ENCODE results near the gene GSG1. TPM values are rescaled to one million over a fixed set of nuclear protein-coding genes. Genes with fewer than 3 reads are reported as not detected.

GSG1 gene
- polyA plus RNA-seq, 5 donors: 0.49 to 1.0 (median 0.69) TPM

GRCh38 chr12:13120413-13120812, 16.9 kb upstream of the GSG1 start:
- no peak for DNase-seq

DNA sequence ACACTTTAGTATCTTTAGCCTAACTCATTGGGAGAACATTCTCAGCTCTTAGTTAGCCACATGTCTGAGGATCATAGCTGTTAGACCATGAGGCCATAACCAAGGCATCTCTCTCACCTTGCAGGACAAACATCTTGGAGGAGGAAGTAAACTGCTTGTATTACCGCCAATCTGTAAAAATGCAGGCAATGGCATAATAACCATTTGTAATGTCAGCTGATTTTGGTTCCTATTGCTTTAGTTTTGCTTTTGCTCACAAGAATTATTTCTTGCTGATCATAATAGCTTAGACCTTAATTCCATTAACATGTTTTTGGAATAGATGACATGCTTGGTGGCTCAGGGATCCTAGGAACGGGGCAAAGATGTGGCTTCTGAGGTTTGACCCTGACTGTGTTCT, 16.4 kb upstream of the GSG1 start:
- DNase-seq: no peak

DNA sequence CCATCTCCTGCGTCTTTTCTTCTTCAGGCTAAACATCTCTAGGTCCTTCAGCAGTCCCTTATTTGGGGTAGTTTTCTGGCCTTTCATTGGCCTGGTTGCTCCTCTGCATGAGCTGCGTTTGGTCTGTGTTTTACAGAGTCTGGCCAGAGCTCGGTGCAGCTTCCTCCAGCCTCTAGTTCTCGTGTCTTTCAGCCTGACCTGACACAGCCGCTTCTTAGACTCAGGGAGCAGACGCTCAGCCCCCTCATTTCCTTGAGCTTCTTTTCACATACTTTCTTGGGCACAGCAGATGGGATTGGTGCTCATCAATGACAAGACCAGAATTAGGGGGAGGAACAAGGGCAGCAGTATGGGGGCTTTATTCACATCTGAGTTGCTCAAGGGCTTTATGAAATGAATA, 13.6 kb upstream of the GSG1 start:
- DNase-seq: no peak

DNA sequence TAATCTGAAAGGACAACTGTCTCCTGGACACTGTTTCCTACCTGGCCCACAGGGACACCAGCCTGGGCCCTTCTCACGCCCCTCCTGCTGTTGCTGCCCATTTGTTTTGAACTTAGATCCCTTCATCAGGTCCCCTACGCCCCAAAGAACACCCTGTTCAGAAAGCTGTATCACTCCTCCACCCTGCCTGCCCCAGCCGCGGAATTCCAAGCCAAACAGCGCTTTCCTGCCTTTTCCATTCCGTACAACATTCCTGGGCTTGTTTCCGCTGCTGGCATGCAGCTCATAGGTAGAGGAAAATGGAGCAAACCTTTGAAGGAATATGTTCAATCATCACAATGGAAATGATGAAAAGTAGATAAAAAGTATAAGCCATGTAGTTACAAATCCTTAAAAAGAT, 12.8 kb upstream of the GSG1 start:
- no peak for DNase-seq

GRCh38 chr12:13114251-13115052, 11.0 kb upstream of the GSG1 start:
- no peak for DNase-seq

GRCh38 chr12:13112968-13113367, 9.5 kb upstream of the GSG1 start:
- no peak for DNase-seq

- DNase-seq: no peak
Measured at GRCh38 chr12:13106666-13107065, 3.2 kb upstream of the GSG1 start.

- DNase-seq: no peak
Measured at GRCh38 chr12:13105781-13106180, 2.3 kb upstream of the GSG1 start.

- no peak for DNase-seq
Measured at GRCh38 chr12:13104409-13104808, 942 bp upstream of the GSG1 start.

- no peak for DNase-seq
Measured at GRCh38 chr12:13102461-13103195, 839 bp downstream of the GSG1 start.

GRCh38 chr12:13101821-13102375, 1.6 kb downstream of the GSG1 start:
- DNase-seq: no peak

DNA sequence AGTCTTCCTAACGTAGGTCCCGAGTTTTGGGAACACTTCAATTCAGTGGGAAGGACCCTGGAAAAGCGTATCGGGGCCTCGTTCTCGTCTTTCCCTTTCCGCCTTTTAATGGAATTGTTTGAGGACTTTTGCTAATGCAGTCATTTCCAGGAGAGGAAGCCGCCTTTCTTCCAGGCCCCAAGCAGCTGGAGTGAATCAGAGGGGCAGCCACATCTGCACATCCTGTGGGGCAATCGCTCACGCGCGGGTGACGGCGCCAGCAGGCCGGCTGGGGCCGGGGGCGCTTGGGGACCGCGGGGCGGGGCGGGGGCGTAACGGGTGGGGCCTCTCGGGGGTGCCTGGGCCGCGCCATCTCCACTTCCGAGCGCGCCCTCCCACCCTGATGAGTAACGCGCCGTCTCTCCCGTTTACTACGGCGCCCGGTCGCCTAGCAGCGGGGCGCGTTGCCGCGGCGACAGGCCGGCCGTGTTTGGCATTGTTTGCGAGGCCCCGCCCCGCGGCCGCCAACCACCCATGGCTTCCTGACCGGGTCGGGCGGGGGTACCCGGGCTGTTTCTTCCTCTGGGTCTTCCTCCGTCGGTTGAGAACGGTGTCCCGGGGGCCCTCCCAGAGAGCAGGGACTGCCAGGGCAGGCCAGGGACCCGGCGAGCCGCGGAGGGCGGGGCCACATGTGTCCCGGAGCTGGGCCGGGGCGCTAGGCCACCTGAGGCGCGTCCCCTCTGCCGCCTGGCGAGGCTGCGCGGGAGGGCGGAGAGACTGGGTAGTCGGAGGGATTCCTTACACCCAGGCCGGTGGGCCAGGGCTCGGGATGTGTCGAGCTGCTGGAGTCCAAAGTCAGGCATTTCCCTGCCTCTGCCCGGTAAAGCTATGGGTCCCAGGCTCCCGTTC, 2.3 kb downstream of the GSG1 start:
- peak; percentile 95 to 96 for DNase-seq

GRCh38 chr12:13100605-13100881, 2.9 kb downstream of the GSG1 start:
- no peak for DNase-seq

DNA sequence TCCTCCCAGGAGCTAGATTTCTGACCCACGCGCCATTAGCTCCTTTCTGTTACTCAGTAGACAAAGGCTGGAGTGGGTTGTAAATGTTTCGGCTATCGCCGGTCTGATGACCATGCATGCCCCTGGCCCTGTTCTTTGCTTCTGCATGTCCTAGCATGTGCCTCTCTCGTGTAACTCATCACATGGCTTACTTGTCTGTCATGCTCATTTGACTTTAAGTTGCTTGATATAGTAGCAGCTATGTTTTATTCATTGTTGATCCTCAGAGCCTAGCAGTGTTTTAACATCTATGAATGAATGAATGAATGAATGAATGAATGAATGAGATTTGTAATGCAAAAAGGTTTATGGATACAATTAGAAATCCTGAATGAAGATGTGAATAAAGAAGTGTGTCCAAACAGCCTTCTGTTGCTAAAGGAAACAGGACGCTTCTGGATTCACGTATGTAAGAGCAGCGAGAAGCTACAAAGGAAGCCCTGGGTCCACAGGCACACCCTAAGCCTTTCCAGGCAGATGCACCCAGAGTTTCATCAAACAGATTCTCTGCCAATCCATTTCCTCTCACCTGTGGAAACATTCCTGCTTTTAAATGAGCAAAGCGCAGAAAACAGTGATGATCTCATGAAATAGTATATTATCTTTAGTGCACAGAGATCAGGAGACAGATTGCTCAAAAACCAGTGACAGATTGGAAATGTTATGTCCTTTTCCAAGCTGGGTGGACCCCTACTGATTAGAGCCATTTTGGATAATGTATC, 3.4 kb downstream of the GSG1 start:
- no peak for DNase-seq

GRCh38 chr12:13099066-13099843, 4.2 kb downstream of the GSG1 start:
- DNase-seq: no peak

GRCh38 chr12:13097491-13098011, 5.9 kb downstream of the GSG1 start:
- DNase-seq: no peak

GRCh38 chr12:13095266-13095995, 8.0 kb downstream of the GSG1 start:
- no peak for DNase-seq

DNA sequence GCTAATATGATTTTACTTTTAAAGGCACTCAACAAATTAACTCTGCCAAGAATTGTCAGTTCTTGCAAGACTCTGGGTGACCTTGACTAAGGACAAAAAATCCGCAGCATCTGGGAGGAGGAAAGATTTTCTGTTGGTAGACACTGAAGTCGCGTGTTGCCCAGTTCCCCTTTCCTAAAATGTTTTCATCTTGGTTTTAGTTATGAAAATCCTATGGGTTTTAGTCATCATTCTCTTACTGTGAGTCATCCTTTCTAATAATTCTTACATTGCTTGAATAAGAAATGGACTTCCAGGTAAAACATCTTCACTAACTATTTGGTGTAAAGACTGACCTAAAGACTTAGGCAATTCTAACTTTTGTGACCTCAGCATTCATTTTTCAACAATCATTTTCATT, 9.1 kb downstream of the GSG1 start:
- DNase-seq: no peak

DNA sequence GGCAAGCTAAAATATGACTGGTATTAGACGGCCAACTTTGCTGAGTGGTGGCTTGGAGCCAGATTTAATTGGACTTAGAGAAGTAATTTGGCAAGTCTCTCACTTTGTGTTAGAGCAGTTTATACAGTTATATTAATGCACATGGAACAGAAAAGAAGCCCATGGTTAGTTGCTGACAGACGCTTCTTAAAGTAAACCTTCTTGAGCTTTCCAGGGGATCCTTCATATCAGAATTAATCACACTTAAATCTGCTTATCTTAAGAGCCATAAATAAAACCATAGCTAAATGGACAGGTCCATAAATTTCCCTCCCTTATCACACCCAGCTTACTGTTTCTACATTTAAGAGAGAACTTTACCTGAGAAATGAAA, 9.6 kb downstream of the GSG1 start:
- no peak for DNase-seq

Data from right lung (tissue), 5 donors.